HepG2 (cell line): Measurements from ENCODE around the gene MYO1B. TPM values are rescaled to one million over a fixed set of nuclear protein-coding genes. Genes with fewer than 3 reads are reported as not detected.

Source experiments
- ATAC-seq: fragments of 200-7000 bp; cut with Tn5 transposase; 3 replicates; pipeline ENCODE4 v1.9.1; 2020; ENCODE audit warnings: mild to moderate bottlenecking, moderate library complexity
- BruUV-seq: library from RNA; stranded (reverse); fragments of 400-500 nt; replicated peaks from 2 replicates; lab custom pipeline; 2021; lab: Mats Ljungman, UMichigan
- CTCF ChIA-PET: fragments of 300-600 bp; formaldehyde crosslinking; extraction: SDS; loops from one replicate; lab custom pipeline; 2021; ENCODE audit warnings: low total read pairs, inconsistent platforms, low intra/inter-chr PET ratio; lab: Yijun Ruan, JAX
- POLR2A ChIA-PET: fragments of 350-600 bp; sonication (Branson Sonifier 250); formaldehyde crosslinking; loops from one replicate; lab custom pipeline; 2020; ENCODE audit warnings: antibody characterized with exemption, inconsistent platforms; lab: Yijun Ruan, JAX
- DNase-seq: peaks from one replicate; pipeline ENCODE4 v3.0.0-alpha.2; 2015; ENCODE audit warnings: low spot score
- FAIRE-seq: peaks from 3 replicates; lab custom pipeline; 2011; peaks lifted over from hg19 to GRCh38; lab: Jason Lieb, UNC
- H2AFZ ChIP-seq: one replicate; pipeline ENCODE4 v1.6.1; 2011; ENCODE audit warnings: low read length, inconsistent platforms
- H3K27ac ChIP-seq: fragments of 300-600 bp; 3 replicates; pipeline ENCODE4 v1.8.0; 2011; ENCODE audit warnings: mixed run types, mild to moderate bottlenecking, mixed read lengths, low read length, inconsistent platforms; ENCODE audit not compliant: insufficient read depth; ENCODE audit errors: extremely low read length
- H3K27me3 ChIP-seq, 2 experiments: fragments of 200-600 bp in 1 of 2; 2 replicates in 1 of 2; 3 replicates in 1 of 2; pipeline versions ENCODE4 v1.6.0 to v1.8.0; 2011; ENCODE audit warnings: low read length in 2 of 2, mild to moderate bottlenecking in 2 of 2, moderate library complexity in 2 of 2, inconsistent platforms in 1 of 2; ENCODE audit not compliant: insufficient read depth in 2 of 2, control insufficient read depth in 1 of 2
- H3K36me3 ChIP-seq, 2 experiments: fragments of 200-600 bp in 1 of 2; replicated peaks in 1 of 2; 2 replicates in 1 of 2; 3 replicates in 1 of 2; pipeline versions ENCODE4 v1.5.1 to v1.8.0; 2011; ENCODE audit warnings: low read length in 2 of 2, inconsistent platforms in 1 of 2; ENCODE audit not compliant: insufficient read depth in 2 of 2, control insufficient read depth in 1 of 2
- H3K4me1 ChIP-seq: 2 replicates; pipeline ENCODE4 v1.5.1; 2012; ENCODE audit warnings: low read length, inconsistent platforms; ENCODE audit not compliant: insufficient read depth
- H3K4me2 ChIP-seq: 2 replicates; pipeline ENCODE4 v1.6.0; 2011; ENCODE audit warnings: low read depth, low read length, inconsistent platforms
- H3K4me3 ChIP-seq, 3 experiments: fragments of 200-600 bp in 1 of 3; sonication (generic), shearing (Covaris generic) in 1 of 3; replicated peaks in 1 of 3; 2 replicates each; pipeline ENCODE4 v1.5.1; 2011 to 2016; ENCODE audit warnings: low read length in 3 of 3, inconsistent platforms in 2 of 3, low read depth in 2 of 3, mild to moderate bottlenecking in 2 of 3, control low read depth in 1 of 3, mixed read lengths in 1 of 3; ENCODE audit not compliant: insufficient read depth in 1 of 3
- H3K79me2 ChIP-seq: one replicate; pipeline ENCODE4 v1.6.1; 2011; ENCODE audit warnings: low read length, inconsistent platforms; ENCODE audit not compliant: insufficient read depth
- H3K9ac ChIP-seq: 2 replicates; pipeline ENCODE4 v1.6.0; 2011; ENCODE audit warnings: mild to moderate bottlenecking, low read depth, low read length, inconsistent platforms; ENCODE audit not compliant: insufficient read depth
- H3K9me3 ChIP-seq: 2 replicates; pipeline ENCODE4 v1.5.1; 2012; ENCODE audit warnings: mild to moderate bottlenecking, low read length
- H4K20me1 ChIP-seq: 2 replicates; pipeline ENCODE4 v1.6.0; 2011; ENCODE audit warnings: inconsistent platforms, mild to moderate bottlenecking, low read length, moderate library complexity; ENCODE audit not compliant: insufficient read depth
- ARID2 ChIP-seq: sonication (generic); formaldehyde crosslinking; IDR thresholded peaks from 2 replicates; pipeline ENCODE4 v1.8.1; 2022; ENCODE audit warnings: mild to moderate bottlenecking, missing genetic modification reagents, borderline replicate concordance
- BRCA1 ChIP-seq: sonication (generic); formaldehyde crosslinking; IDR thresholded peaks from 2 replicates; pipeline ENCODE4 v1.4.0; 2020; ENCODE audit warnings: missing genetic modification reagents
- DMTF1 ChIP-seq: sonication (generic); formaldehyde crosslinking; IDR thresholded peaks from 2 replicates; pipeline ENCODE4 v1.4.0; 2020; ENCODE audit warnings: mild to moderate bottlenecking, missing genetic modification reagents
- DZIP1 ChIP-seq: sonication (generic); formaldehyde crosslinking; IDR thresholded peaks from 2 replicates; pipeline ENCODE4 v1.5.0; 2020; ENCODE audit warnings: mild to moderate bottlenecking, missing genetic modification reagents
- HIC2 ChIP-seq: sonication (generic); formaldehyde crosslinking; IDR thresholded peaks from 2 replicates; pipeline ENCODE4 v1.9.0; 2022; ENCODE audit warnings: low read depth, missing genetic modification reagents
- KLF6 ChIP-seq: IDR thresholded peaks from 2 replicates; pipeline ENCODE4 v1.8.0; 2016; ENCODE audit warnings: missing biosample characterization, missing genetic modification reagents
- MEIS1 ChIP-seq: sonication (generic); formaldehyde crosslinking; IDR thresholded peaks from 2 replicates; pipeline ENCODE4 v1.9.0; 2021; ENCODE audit warnings: mild to moderate bottlenecking, missing genetic modification reagents, moderate library complexity, borderline replicate concordance
- NCOR1 ChIP-seq: fragments of 200-600 bp; sonication (generic); IDR thresholded peaks from 2 replicates; pipeline ENCODE4 v1.7.0; 2017; ENCODE audit warnings: antibody characterized with exemption, low read length, borderline replicate concordance
- NR0B2 ChIP-seq: sonication (generic); formaldehyde crosslinking; IDR thresholded peaks from 2 replicates; pipeline ENCODE4 v1.4.0; 2020; ENCODE audit warnings: mild to moderate bottlenecking, missing genetic modification reagents
- NR2F2 ChIP-seq: IDR thresholded peaks from 2 replicates; pipeline ENCODE4 v1.6.1; 2012; ENCODE audit warnings: low read depth, inconsistent platforms, borderline replicate concordance
- RBAK ChIP-seq: sonication (generic); formaldehyde crosslinking; IDR thresholded peaks from 2 replicates; pipeline ENCODE4 v1.5.1; 2020; ENCODE audit warnings: mild to moderate bottlenecking, missing genetic modification reagents
- RNF219 ChIP-seq: sonication (generic); formaldehyde crosslinking; IDR thresholded peaks from 2 replicates; pipeline ENCODE4 v1.5.0; 2020; ENCODE audit warnings: mild to moderate bottlenecking, missing genetic modification reagents
- SMAD1 ChIP-seq: sonication (generic); formaldehyde crosslinking; IDR thresholded peaks from 2 replicates; pipeline ENCODE4 v1.4.0; 2020; ENCODE audit warnings: missing genetic modification reagents, low read depth, mild to moderate bottlenecking, borderline replicate concordance
- ZNF773 ChIP-seq: sonication (generic); formaldehyde crosslinking; IDR thresholded peaks from 2 replicates; pipeline ENCODE4 v1.4.0; 2020; ENCODE audit warnings: missing genetic modification reagents, borderline replicate concordance
- ZNF781 ChIP-seq: sonication (generic); formaldehyde crosslinking; IDR thresholded peaks from 2 replicates; pipeline ENCODE4 v1.5.1; 2020; ENCODE audit warnings: borderline replicate concordance, mild to moderate bottlenecking, missing genetic modification reagents; ENCODE audit errors: not compliant biosample characterization
- in situ Hi-C: cut with HindIII; loops from 2 replicates; pipeline ENCODE4 v1.10.0; 2017; ENCODE audit warnings: low pct_unique_long_range_greater_than_20kb; ENCODE audit not compliant: extremely low pct_ligation_motif_present
- intact Hi-C: fragments of 100-400 bp; cut with micrococcal nuclease; formaldehyde crosslinking; loops from one replicate; pipeline ENCODE4 v1.10.0; 2022; ENCODE audit not compliant: unreplicated experiment
- polyA plus RNA-seq, 8 experiments: library from polyadenylated mRNA; depleted of rRNA in 3 of 8; stranded (reverse) in 7 of 8; unstranded in 1 of 8; fragments of >200 nt; fragmentation: Illumina TruSeq in 4 of 8; extraction: Trizol in 4 of 8; gene quantifications; 2 replicates each; pipeline versions ENCODE4 v1.2.1 to v1.2.3, GENCODE V29; 2011 to 2016; ENCODE audit warnings: low read depth in 4 of 8, missing spikeins in 1 of 8, mixed read lengths in 1 of 8; ENCODE audit not compliant: insufficient read depth in 1 of 8
- total RNA-seq, 5 experiments: library from RNA; depleted of rRNA; stranded (reverse); fragments of >200 nt; fragmentation: Illumina TruSeq; extraction: Trizol; gene quantifications; 2 replicates each; pipeline ENCODE4 v1.2.3, GENCODE V29; 2016; ENCODE audit warnings: low read depth in 1 of 5

Gene MYO1B
- total and polyA plus RNA-seq, 2 of the 13 experiments (the other 11 are each of a cell fraction or from before 2014, with no cell fraction given): 36.9 to 89.8 TPM

- Histone ChIP-seq H3K27me3 (peaks cover 0 to 14% of the 10 kb centered on the region in 2 experiments; a peak in 2 of 5 replicates), H3K4me3 (no peak overlapping the region), H3K27ac (no peak overlapping the region), H3K9me3 (no peaks in the 10 kb centered on the region), H3K36me3 (no peaks in the 10 kb centered on the region), H3K79me2 (no peaks in the 10 kb centered on the region), H2AFZ (no peak overlapping the region), H3K9ac (no peak overlapping the region), H3K4me2 (no peak overlapping the region), H4K20me1 (no peaks in the 10 kb centered on the region), H3K4me1 (no peaks in the 10 kb centered on the region)
- FAIRE-seq (no peak), ATAC-seq (no peak), DNase-seq (no peak)
- POLR2A ChIA-PET: no interaction called here
- intact Hi-C loops (no loop called here), in situ Hi-C loops (no loop called here)
- CTCF ChIA-PET: no interaction called here
- BruUV-seq: no TSS peak
- TF ChIP-seq NR2F2 (no peak), MEIS1 (CRISPR knock-in tag) (no peak), KLF6 (CRISPR knock-in tag) (no peak), ZNF781 (CRISPR knock-in tag) (no peak), NR0B2 (CRISPR knock-in tag) (no peak), ZNF773 (CRISPR knock-in tag) (no peak), BRCA1 (CRISPR knock-in tag) (no peak), DMTF1 (CRISPR knock-in tag) (no peak), RBAK (CRISPR knock-in tag) (no peak), RNF219 (CRISPR knock-in tag) (no peak), NCOR1 (no peak), HIC2 (CRISPR knock-in tag) (no peak), ARID2 (CRISPR knock-in tag) (no peak), SMAD1 (CRISPR knock-in tag) (no peak), DZIP1 (CRISPR knock-in tag) (no peak)
These were observed 225.1 kb downstream of the MYO1B start for GRCh38 chr2:191470306-191470705.
